Cardiac septum (tissue), 1 donor: ENCODE results near the gene ROGDI. TPM values are rescaled to one million over a fixed set of nuclear protein-coding genes. Genes with fewer than 3 reads are reported as not detected.
A peak's percentile ranks its signal among the peaks of the same experiment; 100 is the strongest.

ENCODE experiments used
- DNase-seq: peaks from one replicate; pipeline ENCODE4 v3.0.0-alpha.2; 2020; ENCODE audit warnings: low spot score
- intact Hi-C: fragments of 100-400 bp; cut with DNase I; formaldehyde crosslinking; loops from one replicate; pipeline ENCODE4 v1.14.0; 2022
- long read RNA-seq: library from polyadenylated mRNA; unstranded; transcript quantifications from one replicate; pipeline ENCODE4 v2.0.0, GENCODE V29; 2021
- total RNA-seq: library from RNA; stranded (reverse); fragmentation: NEBNext Ultra II Directional; extraction: Animal tissue kit (Norgen Biotek cat#: 25700); gene quantifications from one replicate; pipeline ENCODE4 v1.2.1, GENCODE V29; 2021
- donor health status: DM: no; HTN: no; CAD: no.

ROGDI gene
- total RNA-seq: 69.9 TPM
- long read RNA-seq, transcript ROGDI-201 (11 exons, 1,735 nt): major isoform, 85 of 132 reads
- long read RNA-seq, transcript ROGDI-209 (10 exons, 1,362 nt): minor isoform, 6 of 132 reads
- long read RNA-seq, partial matches to known transcripts: 14 of 132 reads
- long read RNA-seq, other reads (novel, unspliced or antisense): 26 of 132 reads

- DNase-seq: peak; percentile 90
- intact Hi-C loops: loop anchor here (1.0 to 10.0 kb wide), 5 partner anchors 35 to 153 kb away; partner anchors contain the start of genes ANKS3, DNAAF8, NUDT16L1 and SEC14L5
Measured at GRCh38 chr16:4801962-4802658, at the start of gene ROGDI. Gene ROGDI, minus strand, starts transcription at chr16:4802633. Its CDS starts 62 bp downstream, at chr16:4802571.

- intact Hi-C loops: no loop called here
Measured at GRCh38 chr16:4850211-4850610, 47.8 kb upstream of the ROGDI start.

GRCh38 chr16:4847774-4848587, 45.5 kb upstream of the ROGDI start:
- intact Hi-C loops: loop anchor here (1.0 to 10.0 kb wide), 6 partner anchors 46 to 224 kb away; partner anchors contain the start of genes ALG1, ANKS3, DNAAF8 and MGRN1
- peak; percentile 80 for DNase-seq

More at GRCh38 chr16:4850211-4850610, 47.8 kb upstream of the ROGDI start:
- DNase-seq: no peak

GRCh38 chr16:4846901-4847773, 44.7 kb upstream of the ROGDI start, which contains the start of the genes GLYR1 and UBN1:
Gene GLYR1, minus strand, starts transcription at chr16:4847288. Its CDS starts 23 bp downstream, at chr16:4847265.
Gene UBN1, plus strand, starts transcription at chr16:4847481. Its CDS starts 5,437 bp downstream, at chr16:4852918.
- DNase-seq: peak; percentile 100
- intact Hi-C loops: loop anchor here (2.0 to 10.0 kb wide), 5 partner anchors 78 to 225 kb away; partner anchors contain the start of genes ALG1, ANKS3, DNAAF8 and MGRN1

GRCh38 chr16:4846503-4846900, 44.1 kb upstream of the ROGDI start:
- intact Hi-C loops: loop anchor here (2.0 to 10.0 kb wide), 5 partner anchors 78 to 226 kb away; partner anchors contain the start of genes ALG1, ANKS3, DNAAF8 and MGRN1

GRCh38 chr16:4840984-4841383, 38.6 kb upstream of the ROGDI start:
- intact Hi-C loops: loop anchor here (10.0 kb wide), 2 partner anchors 106 to 216 kb away; partner anchors contain the start of genes ANKS3, DNAAF8 and MGRN1
- DNase-seq: no peak

More at GRCh38 chr16:4846503-4846900, 44.1 kb upstream of the ROGDI start:
- peak; percentile 82 for DNase-seq

- intact Hi-C loops: loop anchor here (10.0 kb wide), 2 partner anchors 105 to 215 kb away; partner anchors contain the start of genes ANKS3, DNAAF8 and MGRN1
- no peak for DNase-seq
Measured at GRCh38 chr16:4839942-4840341, 37.5 kb upstream of the ROGDI start.

- DNase-seq: no peak
Measured at GRCh38 chr16:4837733-4838501, 35.5 kb upstream of the ROGDI start.

GRCh38 chr16:4836727-4837126, 34.3 kb upstream of the ROGDI start:
- intact Hi-C loops: no loop called here

More at GRCh38 chr16:4837733-4838501, 35.5 kb upstream of the ROGDI start:
- intact Hi-C loops: no loop called here

GRCh38 chr16:4833584-4833983, 31.2 kb upstream of the ROGDI start:
- intact Hi-C loops: no loop called here
- no peak for DNase-seq

More at GRCh38 chr16:4836727-4837126, 34.3 kb upstream of the ROGDI start:
- no peak for DNase-seq

GRCh38 chr16:4832698-4833343, 30.4 kb upstream of the ROGDI start:
- intact Hi-C loops: no loop called here
- DNase-seq: no peak

GRCh38 chr16:4831616-4832015, 29.2 kb upstream of the ROGDI start:
- no peak for DNase-seq
- intact Hi-C loops: no loop called here

- intact Hi-C loops: no loop called here
Measured at GRCh38 chr16:4830408-4830807, 28.0 kb upstream of the ROGDI start.

GRCh38 chr16:4828567-4829321, 26.3 kb upstream of the ROGDI start:
- intact Hi-C loops: no loop called here
- no peak for DNase-seq

More at GRCh38 chr16:4830408-4830807, 28.0 kb upstream of the ROGDI start:
- DNase-seq: no peak

- intact Hi-C loops: no loop called here
- no peak for DNase-seq
Measured at GRCh38 chr16:4826980-4827379, 24.5 kb upstream of the ROGDI start.

GRCh38 chr16:4826526-4826925, 24.1 kb upstream of the ROGDI start:
- DNase-seq: no peak
- intact Hi-C loops: no loop called here
